ENCODE measurements around the gene HPX.

GRCh38 chr11:6391537-6392134, 49.2 kb downstream of the HPX start:
- TF ChIP-seq EZH2 (IDR thresholded peaks at IDR 0.05) (no peak), POLR2AphosphoS5 (IDR thresholded peaks at IDR 0.05; ENCODE audit: borderline replicate concordance, low read depth, low read length) (no peak), FOXP2 (optimal IDR thresholded peaks at IDR 0.05; ENCODE audit: control extremely low read depth, extremely low read length, insufficient read depth) (no peak)

Data from SK-N-MC (cell line).